Glutamatergic neuron (in vitro differentiated cells): Measurements from ENCODE around the gene DSPP. TPM values are rescaled to one million over a fixed set of nuclear protein-coding genes. Genes with fewer than 3 reads are reported as not detected.

ENCODE experiments used
- DNase-seq: peaks from one replicate; pipeline ENCODE4 v3.0.0; 2022
- H3K27ac Mint-ChIP-seq: one replicate; pipeline ENCODE4 v1.8.0; 2020; ENCODE audit warnings: mild to moderate bottlenecking, mixed read lengths, inconsistent platforms; ENCODE audit not compliant: unreplicated experiment
- H3K27me3 Mint-ChIP-seq: one replicate; pipeline ENCODE4 v1.8.0; 2020; ENCODE audit warnings: mild to moderate bottlenecking, moderate library complexity, mixed read lengths, inconsistent platforms; ENCODE audit not compliant: unreplicated experiment
- H3K36me3 Mint-ChIP-seq: one replicate; pipeline ENCODE4 v1.8.0; 2020; ENCODE audit warnings: mild to moderate bottlenecking, mixed read lengths, inconsistent platforms; ENCODE audit not compliant: unreplicated experiment
- H3K4me1 Mint-ChIP-seq: one replicate; pipeline ENCODE4 v1.8.0; 2020; ENCODE audit warnings: mild to moderate bottlenecking, low read depth, mixed read lengths, inconsistent platforms; ENCODE audit not compliant: unreplicated experiment
- H3K4me3 Mint-ChIP-seq: one replicate; pipeline ENCODE4 v1.8.0; 2020; ENCODE audit warnings: mild to moderate bottlenecking, mixed read lengths, inconsistent platforms; ENCODE audit not compliant: unreplicated experiment
- H3K9me3 Mint-ChIP-seq: one replicate; pipeline ENCODE4 v1.8.0; 2020; ENCODE audit warnings: mild to moderate bottlenecking, moderate library complexity, mixed read lengths, inconsistent platforms; ENCODE audit not compliant: unreplicated experiment
- CTCF ChIP-seq: fragments of 200-600 bp; sonication (generic); IDR thresholded peaks from one replicate; pipeline ENCODE4 v1.5.0; 2021; ENCODE audit not compliant: partially characterized antibody, unreplicated experiment
- total RNA-seq: library from RNA; stranded (reverse); fragmentation: NEBNext Ultra II Directional; extraction: Animal tissue kit (Norgen Biotek cat#: 25700); gene quantifications from one replicate; pipeline ENCODE4 v1.2.1, GENCODE V29; 2021; ENCODE audit not compliant: unreplicated experiment

DSPP gene
- total RNA-seq, 1 donor from 2014 or later = not detected

GRCh38 chr4:87633243-87633642 is 24.9 kb downstream of the DSPP start:
- no peak overlapping the region for H3K27ac Mint-ChIP-seq
- TF ChIP-seq CTCF = no peak
- H3K4me1 Mint-ChIP-seq = no peaks in the 10 kb centered on the region
- H3K27me3 Mint-ChIP-seq = no peaks in the 10 kb centered on the region
- no peak overlapping the region for H3K4me3 Mint-ChIP-seq
- no peak for DNase-seq
- peaks cover 1% of the 10 kb centered on the region for H3K9me3 Mint-ChIP-seq
- no peaks in the 10 kb centered on the region for H3K36me3 Mint-ChIP-seq

GRCh38 chr4:87644286-87644685 is 36.0 kb downstream of the DSPP start:
- Mint-ChIP-seq H3K4me3 (no peak overlapping the region), H3K27ac (no peak overlapping the region), H3K9me3 (no peaks in the 10 kb centered on the region), H3K4me1 (no peaks in the 10 kb centered on the region), H3K27me3 (no peaks in the 10 kb centered on the region), H3K36me3 (no peaks in the 10 kb centered on the region)
- TF ChIP-seq CTCF = no peak
- DNase-seq = no peak

- Mint-ChIP-seq H3K27ac (no peak within 1 kb of the TSS), H3K4me1 (no peaks in the 10 kb centered on the region), H3K9me3 (no peaks in the 10 kb centered on the region), H3K36me3 (no peaks in the 10 kb centered on the region), H3K4me3 (no peak within 1 kb of the TSS), H3K27me3 (no peaks in the 10 kb centered on the region)
- TF ChIP-seq CTCF = no peak
- no peak for DNase-seq
These were observed 41.7 kb downstream of the DSPP start, which contains the start of gene DMP1 for GRCh38 chr4:87649980-87650379. DMP1 (plus strand) TSS chr4:87650280; CDS start chr4:87656493, 6,213 bp downstream.

- Mint-ChIP-seq H3K27me3 (no peaks in the 10 kb centered on the region), H3K36me3 (no peaks in the 10 kb centered on the region), H3K4me1 (no peaks in the 10 kb centered on the region), H3K4me3 (no peak overlapping the region), H3K27ac (no peak overlapping the region), H3K9me3 (no peaks in the 10 kb centered on the region)
- no peak for DNase-seq
- no peak for TF ChIP-seq CTCF
These were observed 42.6 kb downstream of the DSPP start for GRCh38 chr4:87650938-87651337.

- no peak for TF ChIP-seq CTCF
- no peaks in the 10 kb centered on the region for H3K27me3 Mint-ChIP-seq
- no peaks in the 10 kb centered on the region for H3K36me3 Mint-ChIP-seq
- no peaks in the 10 kb centered on the region for H3K9me3 Mint-ChIP-seq
- H3K4me1 Mint-ChIP-seq = no peaks in the 10 kb centered on the region
- DNase-seq = no peak
- no peak overlapping the region for H3K4me3 Mint-ChIP-seq
- no peak overlapping the region for H3K27ac Mint-ChIP-seq
These were observed 43.6 kb downstream of the DSPP start for GRCh38 chr4:87651941-87652340.
